GM21390 (cell line): ENCODE results near the gene ELMO2.

Source experiments
- ATAC-seq: cut with Tn5 transposase; IDR thresholded peaks from one replicate; pipeline ENCODE4 v1.9.1; 2021; ENCODE audit not compliant: unreplicated experiment

Gene ELMO2

DNA sequence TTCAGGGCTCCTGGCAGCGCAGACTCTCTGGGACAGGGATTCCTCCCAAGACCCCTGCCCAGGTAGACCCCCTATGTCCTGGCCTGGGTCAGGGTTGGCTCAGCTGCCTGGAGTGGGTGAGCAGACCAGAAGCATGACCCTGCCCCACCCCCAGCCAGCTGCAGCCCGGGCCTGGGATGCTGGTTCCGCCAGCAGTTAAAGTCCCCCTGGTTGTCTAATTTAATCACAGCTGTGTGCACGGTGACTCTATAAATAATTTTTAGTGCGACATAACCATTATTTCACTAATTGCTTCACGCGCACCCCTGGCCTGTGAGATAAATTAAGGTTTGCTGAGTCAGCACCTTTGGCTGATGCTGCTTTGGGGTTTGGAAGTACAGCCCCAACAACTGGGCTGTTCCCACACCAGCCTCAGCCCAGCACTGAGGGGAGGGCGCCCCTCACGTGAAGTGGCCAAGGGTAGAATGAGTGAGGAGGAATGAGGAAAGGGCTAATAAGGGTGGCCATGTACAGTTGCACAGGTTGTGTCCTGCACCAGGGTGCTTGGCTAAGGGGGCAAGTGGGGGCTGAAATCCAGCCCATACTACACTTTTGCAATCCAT, 72.0 kb downstream of the ELMO2 start:
- no peak for ATAC-seq

DNA sequence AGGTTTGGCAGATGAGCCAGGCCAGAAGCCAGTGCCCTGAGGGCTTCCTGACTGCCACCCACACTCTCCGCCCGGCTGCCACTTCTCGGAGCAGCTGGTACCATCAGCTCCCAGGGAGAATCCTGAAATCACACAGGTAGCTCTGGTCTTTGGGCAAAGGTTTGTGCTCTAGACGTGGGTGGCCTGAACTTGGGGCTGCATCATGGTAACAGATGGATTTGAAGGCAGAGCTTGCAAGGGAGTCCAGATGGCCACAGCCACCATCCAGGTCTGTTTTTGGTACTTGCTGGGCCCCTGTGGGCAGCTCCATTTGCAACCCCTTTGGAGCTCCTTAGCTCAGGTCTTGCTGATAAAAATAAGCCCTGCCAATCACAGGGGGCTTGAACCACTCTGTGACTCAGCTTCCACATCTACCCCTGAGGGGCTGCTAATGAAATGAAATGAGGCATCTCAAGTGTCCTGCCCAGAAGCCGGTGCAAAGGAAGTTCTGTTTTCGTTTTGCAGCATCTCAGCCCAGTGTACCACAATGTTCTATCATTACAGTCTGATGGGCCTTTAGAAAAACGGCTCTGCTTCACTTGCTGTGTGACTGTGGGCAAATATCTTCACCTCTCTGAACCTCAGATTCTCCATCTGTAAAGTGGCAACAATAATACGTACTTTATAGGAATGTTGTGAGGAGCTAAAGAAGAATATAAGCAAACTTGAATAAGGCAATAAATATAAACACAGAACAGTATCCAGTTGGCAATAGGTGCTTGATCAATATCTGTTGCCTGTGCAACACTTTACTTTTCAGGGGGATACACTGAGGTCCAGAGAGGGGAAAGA, 73.0 kb downstream of the ELMO2 start:
- no peak for ATAC-seq

DNA sequence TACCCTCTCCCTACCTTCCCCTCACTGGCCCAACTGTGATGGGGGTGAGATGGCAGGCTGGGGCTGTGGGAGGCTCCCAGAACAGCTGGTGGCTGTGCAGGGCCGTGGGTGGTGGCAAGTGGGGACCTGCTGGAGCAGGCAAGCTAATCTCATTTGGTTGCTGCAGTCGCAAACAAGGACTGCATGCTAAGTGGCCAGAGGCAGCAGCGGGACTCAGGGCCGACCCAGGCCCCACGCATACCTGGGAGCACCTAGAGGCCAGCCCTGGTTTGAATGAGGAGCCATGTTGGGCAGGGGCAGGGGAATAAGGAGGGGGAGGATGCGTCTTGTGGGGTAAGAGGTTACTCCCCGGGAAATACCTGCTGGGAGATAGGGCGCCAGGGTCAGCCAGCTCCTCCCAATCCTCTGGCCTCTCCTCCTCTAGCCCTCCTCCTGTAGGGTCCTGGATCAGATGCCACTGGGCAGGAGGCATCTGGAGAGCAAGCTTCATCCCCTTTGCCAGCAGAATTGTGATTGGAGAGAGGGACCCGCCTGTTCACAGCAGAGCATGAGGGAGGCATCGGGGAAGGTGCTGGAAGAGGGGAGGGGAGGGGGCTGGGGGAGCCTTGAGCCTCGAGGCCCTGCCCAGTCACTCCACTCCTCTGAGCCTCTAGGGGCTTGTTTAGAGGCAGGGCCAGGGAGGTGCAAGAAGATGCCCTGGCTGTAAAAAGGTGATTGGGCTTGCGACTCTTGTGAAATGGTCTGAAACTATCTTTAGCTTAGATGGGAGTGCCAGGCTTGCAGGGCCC, 73.8 kb downstream of the ELMO2 start:
- ATAC-seq = no peak

- no peak for ATAC-seq
Observed at GRCh38 chr20:46331611-46332361, 74.6 kb downstream of the ELMO2 start.

DNA sequence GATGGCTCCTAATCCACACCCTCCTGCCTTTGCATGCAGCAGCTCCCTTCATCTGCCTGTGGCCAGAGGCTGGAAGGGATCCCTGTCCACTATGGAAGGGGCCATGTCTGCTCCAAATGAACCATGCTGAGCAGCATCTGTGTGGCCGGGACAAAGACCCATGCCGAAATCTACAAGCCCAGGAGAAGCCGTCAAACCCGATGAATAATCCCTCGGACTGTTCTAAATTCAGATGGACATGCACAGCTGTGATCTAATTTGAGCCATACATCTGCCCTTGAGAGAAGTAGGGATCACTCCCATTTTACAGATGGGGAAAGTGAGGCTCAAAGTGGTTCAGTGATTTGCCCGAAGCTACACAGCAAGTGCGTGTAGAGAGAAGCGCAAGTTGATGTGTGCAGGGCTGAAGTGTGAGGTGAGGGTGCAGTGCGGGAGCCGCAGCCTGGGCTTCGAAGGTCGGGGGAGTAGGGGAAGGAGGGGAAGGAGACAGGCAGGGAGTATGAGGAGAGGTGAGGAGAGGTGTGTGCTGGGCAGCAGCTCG, 75.5 kb downstream of the ELMO2 start:
- no peak for ATAC-seq

- no peak for ATAC-seq
Observed at GRCh38 chr20:46330072-46330763, 76.2 kb downstream of the ELMO2 start.

DNA sequence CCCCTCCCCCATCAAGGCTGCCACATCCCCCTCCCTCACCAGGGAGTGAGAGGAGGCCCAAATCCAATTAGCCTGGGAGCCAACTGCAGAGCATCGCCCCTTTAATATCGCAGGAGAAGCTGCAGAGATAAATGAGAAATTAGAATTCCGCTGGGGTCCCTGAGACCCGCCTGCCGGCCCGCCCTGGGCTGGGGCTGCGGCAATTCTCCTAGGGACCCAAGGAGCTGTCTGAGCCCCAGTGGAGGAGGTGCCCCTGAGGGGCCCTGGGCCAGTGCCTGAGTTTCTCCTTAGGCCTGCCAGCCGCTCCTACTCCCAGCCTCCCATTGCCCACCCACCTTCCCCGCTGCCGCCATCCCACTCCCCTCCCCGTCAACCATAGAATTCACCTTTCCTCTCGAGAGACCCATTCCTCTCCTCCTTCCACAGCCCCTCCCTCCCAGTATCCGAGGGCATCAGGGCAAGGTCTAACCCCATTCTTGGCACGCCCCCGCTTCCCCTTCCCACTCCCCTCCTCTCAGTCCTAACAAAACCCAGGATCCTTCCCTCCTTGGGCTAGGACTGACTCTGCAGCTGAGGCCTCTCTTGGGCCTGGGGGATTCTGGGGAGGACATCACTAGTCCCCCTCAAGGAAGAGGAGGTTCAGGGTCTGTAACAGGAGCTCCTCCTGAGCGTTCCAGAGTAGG, 78.1 kb downstream of the ELMO2 start:
- no peak for ATAC-seq

DNA sequence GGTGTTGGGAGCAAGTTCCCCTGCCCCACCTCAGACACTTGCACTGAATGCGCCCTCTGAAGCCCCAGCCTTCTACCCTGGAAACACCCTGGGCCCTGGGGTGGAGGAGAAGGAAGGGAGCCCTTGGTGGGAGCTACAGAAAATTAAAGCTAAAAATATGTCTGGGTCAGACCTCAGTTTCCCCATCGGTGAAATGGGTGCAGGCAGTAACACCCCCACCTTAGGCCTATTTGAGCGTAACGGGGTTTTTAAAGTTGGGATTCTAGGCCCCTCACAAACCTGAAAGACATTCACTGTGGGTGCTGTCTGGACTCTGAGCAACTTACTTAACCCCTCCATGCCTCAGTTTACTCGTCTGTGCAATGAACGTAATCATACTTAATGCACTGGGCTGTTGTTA, 78.9 kb downstream of the ELMO2 start:
- no peak for ATAC-seq

DNA sequence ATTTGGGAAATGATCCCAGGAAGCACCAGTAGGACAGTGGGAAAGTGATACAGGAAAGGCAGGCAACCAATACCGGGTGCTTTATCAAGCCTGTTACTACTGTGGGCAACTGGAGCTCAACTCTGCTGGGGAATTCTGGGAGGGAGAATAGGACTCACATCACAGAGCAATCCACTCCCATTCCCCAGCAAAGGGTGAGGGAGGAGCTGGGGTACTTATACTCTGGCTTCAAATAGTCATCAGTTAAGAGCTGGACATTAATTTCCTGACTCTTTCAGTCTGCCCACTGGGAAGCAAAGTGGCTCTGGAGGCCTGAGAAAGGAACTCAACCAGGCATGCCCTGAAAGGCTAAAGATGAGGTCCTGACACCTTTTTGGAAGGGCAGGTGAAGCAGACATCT, 80.6 kb downstream of the ELMO2 start:
- ATAC-seq = no peak

- ATAC-seq = no peak
Observed at GRCh38 chr20:46324960-46325703, 81.3 kb downstream of the ELMO2 start.

DNA sequence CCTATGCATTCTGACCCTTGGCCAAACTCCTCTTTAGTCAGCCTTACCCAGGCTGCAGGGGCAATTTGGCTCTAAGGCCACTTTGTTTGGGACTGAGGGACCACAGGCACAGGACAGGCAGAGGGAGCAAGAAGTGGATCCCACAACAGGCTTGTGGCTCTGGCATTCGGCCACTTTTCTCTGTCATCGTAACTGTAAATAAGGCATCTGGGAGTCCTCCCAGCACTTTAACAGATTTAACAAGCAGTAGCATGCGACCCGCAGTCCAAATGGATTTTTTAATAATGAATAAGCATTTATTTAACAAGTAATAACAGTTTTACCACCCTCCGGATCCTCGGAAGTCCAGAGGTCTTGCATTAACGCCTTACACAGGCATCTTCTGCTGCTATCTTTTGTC, 82.0 kb downstream of the ELMO2 start:
- ATAC-seq = no peak

DNA sequence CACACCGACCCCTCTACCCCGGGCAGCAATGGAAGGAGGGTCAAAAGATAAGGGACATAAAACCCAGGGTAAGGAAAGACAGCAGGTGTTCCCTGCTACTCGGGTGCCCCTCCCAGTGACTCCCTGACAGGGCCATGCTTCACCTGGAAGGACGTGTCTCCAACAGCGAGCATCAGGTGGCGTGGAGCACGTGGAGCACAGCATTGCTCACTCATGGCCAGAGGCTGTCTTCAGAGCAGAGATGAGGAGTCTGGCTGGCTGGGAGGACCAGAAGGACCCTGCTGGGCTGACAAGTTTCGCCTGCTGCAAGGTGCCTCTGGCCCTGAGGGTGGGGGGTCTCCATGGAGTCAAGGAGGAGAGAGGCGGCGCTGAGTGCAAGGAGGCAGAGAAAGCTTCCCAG, 82.9 kb downstream of the ELMO2 start:
- no peak for ATAC-seq

GRCh38 chr20:46322641-46323040, 83.8 kb downstream of the ELMO2 start:
- no peak for ATAC-seq

DNA sequence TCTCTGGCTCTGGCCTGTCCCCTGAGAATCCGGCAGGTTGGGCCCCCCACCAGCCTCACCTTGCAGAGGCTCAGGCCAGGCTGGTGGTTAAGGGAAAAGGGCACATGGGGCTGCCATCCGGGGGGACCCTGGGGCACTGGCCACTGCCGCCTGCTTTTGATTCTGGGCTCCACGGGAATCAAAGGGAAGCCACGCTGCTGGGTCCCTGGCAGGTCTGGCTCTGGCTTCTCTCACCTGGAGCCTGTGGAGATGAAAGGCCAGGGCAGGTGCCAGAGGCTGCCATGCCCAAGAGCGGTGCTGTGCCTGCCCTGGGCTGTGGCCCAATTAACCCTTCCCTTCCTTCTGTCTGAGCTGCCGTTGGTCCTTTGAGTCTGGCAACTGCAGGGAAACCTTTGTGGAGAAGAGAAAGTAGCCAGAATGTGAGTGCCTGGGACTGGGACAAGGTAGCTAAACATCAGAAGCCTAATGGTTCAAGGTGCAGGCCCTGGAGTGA, 88.7 kb downstream of the ELMO2 start:
- ATAC-seq = no peak

GRCh38 chr20:46316984-46317684, 89.3 kb downstream of the ELMO2 start:
- no peak for ATAC-seq
